ENCODE measurements around the gene P2RY14.

The P2RY14 gene

DNA sequence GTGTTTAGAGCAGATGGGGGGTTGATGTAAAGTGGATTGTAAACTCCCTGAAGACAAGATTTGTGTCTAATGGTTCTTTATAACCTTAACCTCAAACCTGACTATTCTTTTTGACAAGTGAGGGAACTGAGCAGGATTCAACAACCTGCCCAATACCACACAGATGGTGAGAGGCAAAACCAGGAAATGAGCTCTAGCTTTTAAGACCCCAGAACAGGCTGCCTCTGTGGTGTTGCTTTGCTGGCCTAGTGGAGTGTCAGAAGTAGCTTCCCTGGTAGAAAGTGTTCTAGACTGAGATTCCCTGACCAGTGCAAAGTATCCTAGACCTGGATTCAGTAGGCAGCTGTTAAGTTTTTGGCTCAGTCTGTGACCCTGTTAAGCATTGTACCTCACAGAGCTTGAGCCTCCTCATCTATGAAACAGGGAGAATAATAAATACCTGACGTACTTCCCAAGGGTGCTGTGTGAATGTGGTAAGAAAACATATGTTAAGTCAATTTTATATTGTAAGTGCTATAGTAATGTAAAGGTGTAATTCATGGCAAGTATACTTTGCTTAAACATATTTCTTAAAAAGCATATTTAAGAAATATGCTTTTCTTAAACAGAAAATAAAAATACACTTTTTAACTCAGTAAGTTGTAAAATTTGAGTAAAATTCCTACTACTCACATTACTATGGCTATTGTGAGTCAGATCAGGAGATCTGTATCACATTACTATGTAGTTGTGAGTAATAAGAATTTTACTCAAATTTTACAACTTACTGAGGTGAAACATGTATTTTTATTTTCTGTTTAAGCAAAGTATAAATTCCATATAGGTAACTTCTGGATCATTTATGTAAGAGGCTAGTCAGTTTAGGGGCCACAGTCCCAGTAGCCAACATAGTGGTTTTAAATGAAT is 29.5 kb upstream of the P2RY14 start:
- no peaks in the 10 kb centered on the region for H3K9me3 ChIP-seq (ENCODE audit: control insufficient read depth, insufficient read depth, low read length)
- H3K9ac ChIP-seq (ENCODE audit: low read depth, low read length): no peak overlapping the region
- H3K4me1 ChIP-seq (ENCODE audit: insufficient read depth, low read length): peaks cover 26% of the 10 kb centered on the region
- H3K36me3 ChIP-seq (ENCODE audit: insufficient read depth, low read length): no peaks in the 10 kb centered on the region

DNA sequence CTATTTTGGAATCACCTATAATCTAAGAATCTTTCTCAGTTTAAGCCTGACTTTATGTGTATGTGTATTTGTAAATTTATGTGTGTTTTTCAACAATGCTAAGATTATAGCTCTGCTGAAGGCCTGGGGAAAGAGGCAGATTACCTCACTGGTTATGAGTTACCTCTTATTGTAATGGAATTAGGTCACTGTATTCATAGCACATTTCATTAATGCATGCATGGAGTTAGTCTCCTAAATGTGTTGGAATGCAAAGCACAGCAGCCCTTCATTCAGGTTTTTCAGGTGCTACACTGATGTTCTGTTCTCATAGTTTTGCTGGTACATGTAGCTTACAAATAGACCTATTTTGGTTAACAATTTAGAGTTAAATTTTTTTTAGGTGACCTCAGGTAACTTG is 28.8 kb upstream of the P2RY14 start:
- Histone ChIP-seq H3K9ac (ENCODE audit: low read depth, low read length) (no peak overlapping the region), H3K9me3 (ENCODE audit: control insufficient read depth, insufficient read depth, low read length) (no peaks in the 10 kb centered on the region), H3K36me3 (ENCODE audit: insufficient read depth, low read length) (no peaks in the 10 kb centered on the region), H3K4me1 (ENCODE audit: insufficient read depth, low read length) (peaks cover 26% of the 10 kb centered on the region)

GRCh38 chr3:151306168-151306810 is 27.9 kb upstream of the P2RY14 start:
- Histone ChIP-seq H3K9ac (ENCODE audit: low read depth, low read length) (no peak overlapping the region), H3K4me1 (ENCODE audit: insufficient read depth, low read length) (peaks cover 26% of the 10 kb centered on the region)

GRCh38 chr3:151305775-151306151 is 27.4 kb upstream of the P2RY14 start:
- H3K36me3 ChIP-seq (ENCODE audit: insufficient read depth, low read length): no peaks in the 10 kb centered on the region
- H3K4me1 ChIP-seq (ENCODE audit: insufficient read depth, low read length): peaks cover 26% of the 10 kb centered on the region
- no peak overlapping the region for H3K9ac ChIP-seq (ENCODE audit: low read depth, low read length)
- no peaks in the 10 kb centered on the region for H3K9me3 ChIP-seq (ENCODE audit: control insufficient read depth, insufficient read depth, low read length)

More at GRCh38 chr3:151306168-151306810, 27.9 kb upstream of the P2RY14 start:
- H3K9me3 ChIP-seq (ENCODE audit: control insufficient read depth, insufficient read depth, low read length): no peaks in the 10 kb centered on the region
- H3K36me3 ChIP-seq (ENCODE audit: insufficient read depth, low read length): no peaks in the 10 kb centered on the region

- H3K4me1 ChIP-seq (ENCODE audit: insufficient read depth, low read length): peaks cover 26% of the 10 kb centered on the region
- no peaks in the 10 kb centered on the region for H3K9me3 ChIP-seq (ENCODE audit: control insufficient read depth, insufficient read depth, low read length)
- H3K36me3 ChIP-seq (ENCODE audit: insufficient read depth, low read length): no peaks in the 10 kb centered on the region
- H3K9ac ChIP-seq (ENCODE audit: low read depth, low read length): no peak overlapping the region
Measured at GRCh38 chr3:151305060-151305774, 26.9 kb upstream of the P2RY14 start.

- Histone ChIP-seq H3K9ac (ENCODE audit: low read depth, low read length) (no peak overlapping the region), H3K4me1 (ENCODE audit: insufficient read depth, low read length) (peaks cover 26% of the 10 kb centered on the region), H3K36me3 (ENCODE audit: insufficient read depth, low read length) (no peaks in the 10 kb centered on the region), H3K9me3 (ENCODE audit: control insufficient read depth, insufficient read depth, low read length) (no peaks in the 10 kb centered on the region)
Measured at GRCh38 chr3:151303751-151304150, 25.4 kb upstream of the P2RY14 start.

- Histone ChIP-seq H3K4me1 (ENCODE audit: insufficient read depth, low read length) (peaks cover 21% of the 10 kb centered on the region), H3K9me3 (ENCODE audit: control insufficient read depth, insufficient read depth, low read length) (no peaks in the 10 kb centered on the region), H3K9ac (ENCODE audit: low read depth, low read length) (no peak overlapping the region), H3K36me3 (ENCODE audit: insufficient read depth, low read length) (no peaks in the 10 kb centered on the region)
Measured at GRCh38 chr3:151301787-151302186, 23.4 kb upstream of the P2RY14 start.

DNA sequence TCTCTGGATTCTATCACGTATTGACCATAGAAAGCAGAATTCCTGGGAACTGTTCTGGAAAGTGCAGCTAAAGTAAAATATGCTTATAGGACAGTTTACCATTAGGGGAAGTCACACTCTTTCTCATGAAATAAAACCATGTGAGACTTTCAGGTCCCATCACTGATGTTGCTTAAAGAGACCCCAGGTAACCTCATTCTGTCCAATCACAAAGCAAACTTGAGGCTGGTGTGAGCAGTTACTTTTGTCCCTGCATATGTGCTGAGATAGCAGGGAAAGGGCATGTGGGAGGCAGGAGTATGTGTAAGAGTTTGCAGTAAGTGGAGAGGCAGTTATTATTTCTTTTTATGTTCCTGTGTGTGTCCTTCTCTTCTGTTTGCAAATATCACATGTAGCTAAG is 22.2 kb upstream of the P2RY14 start:
- no peaks in the 10 kb centered on the region for H3K36me3 ChIP-seq (ENCODE audit: insufficient read depth, low read length)
- H3K9ac ChIP-seq (ENCODE audit: low read depth, low read length): no peak overlapping the region
- H3K4me1 ChIP-seq (ENCODE audit: insufficient read depth, low read length): peaks cover 9% of the 10 kb centered on the region
- no peaks in the 10 kb centered on the region for H3K9me3 ChIP-seq (ENCODE audit: control insufficient read depth, insufficient read depth, low read length)

GRCh38 chr3:151299006-151299405 is 20.7 kb upstream of the P2RY14 start:
- no peak overlapping the region for H3K9ac ChIP-seq (ENCODE audit: low read depth, low read length)
- H3K36me3 ChIP-seq (ENCODE audit: insufficient read depth, low read length): no peaks in the 10 kb centered on the region
- H3K4me1 ChIP-seq (ENCODE audit: insufficient read depth, low read length): no peaks in the 10 kb centered on the region
- no peaks in the 10 kb centered on the region for H3K9me3 ChIP-seq (ENCODE audit: control insufficient read depth, insufficient read depth, low read length)

GRCh38 chr3:151297429-151297828 is 19.1 kb upstream of the P2RY14 start:
- H3K9ac ChIP-seq (ENCODE audit: low read depth, low read length): no peak overlapping the region
- no peaks in the 10 kb centered on the region for H3K4me1 ChIP-seq (ENCODE audit: insufficient read depth, low read length)
- H3K9me3 ChIP-seq (ENCODE audit: control insufficient read depth, insufficient read depth, low read length): no peaks in the 10 kb centered on the region
- H3K36me3 ChIP-seq (ENCODE audit: insufficient read depth, low read length): no peaks in the 10 kb centered on the region

- Histone ChIP-seq H3K4me1 (ENCODE audit: insufficient read depth, low read length) (no peaks in the 10 kb centered on the region), H3K9me3 (ENCODE audit: control insufficient read depth, insufficient read depth, low read length) (no peaks in the 10 kb centered on the region), H3K36me3 (ENCODE audit: insufficient read depth, low read length) (no peaks in the 10 kb centered on the region), H3K9ac (ENCODE audit: low read depth, low read length) (no peak overlapping the region)
Measured at GRCh38 chr3:151296226-151296625, 17.9 kb upstream of the P2RY14 start.

DNA sequence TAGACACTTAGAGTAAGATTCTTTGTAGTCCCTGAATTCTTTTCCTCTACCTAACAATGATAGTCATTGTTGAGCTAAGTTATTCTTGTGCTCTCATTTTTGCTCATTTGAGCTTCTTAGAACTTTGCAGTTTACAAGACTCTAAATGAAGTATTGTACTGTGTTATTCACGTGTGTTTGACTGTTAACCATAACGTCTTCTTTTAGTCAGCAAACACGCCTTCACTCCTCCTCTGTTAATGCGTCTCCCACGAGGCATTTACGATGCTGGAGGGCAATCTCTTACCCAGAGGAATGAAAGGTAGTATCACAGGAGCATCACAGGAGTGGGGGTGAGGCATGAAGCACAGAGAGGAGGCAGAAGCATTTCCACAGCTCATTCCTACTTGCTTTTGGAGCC is 14.8 kb upstream of the P2RY14 start:
- H3K9ac ChIP-seq (ENCODE audit: low read depth, low read length): no peak overlapping the region
- H3K36me3 ChIP-seq (ENCODE audit: insufficient read depth, low read length): no peaks in the 10 kb centered on the region
- no peaks in the 10 kb centered on the region for H3K4me1 ChIP-seq (ENCODE audit: insufficient read depth, low read length)
- no peaks in the 10 kb centered on the region for H3K9me3 ChIP-seq (ENCODE audit: control insufficient read depth, insufficient read depth, low read length)

- Histone ChIP-seq H3K36me3 (ENCODE audit: insufficient read depth, low read length) (no peaks in the 10 kb centered on the region), H3K9ac (ENCODE audit: low read depth, low read length) (no peak overlapping the region), H3K9me3 (ENCODE audit: control insufficient read depth, insufficient read depth, low read length) (no peaks in the 10 kb centered on the region), H3K4me1 (ENCODE audit: insufficient read depth, low read length) (no peaks in the 10 kb centered on the region)
Measured at GRCh38 chr3:151290673-151291072, 12.3 kb upstream of the P2RY14 start.

GRCh38 chr3:151289445-151289844 is 11.1 kb upstream of the P2RY14 start:
- no peak overlapping the region for H3K9ac ChIP-seq (ENCODE audit: low read depth, low read length)
- no peaks in the 10 kb centered on the region for H3K36me3 ChIP-seq (ENCODE audit: insufficient read depth, low read length)
- H3K9me3 ChIP-seq (ENCODE audit: control insufficient read depth, insufficient read depth, low read length): no peaks in the 10 kb centered on the region
- H3K4me1 ChIP-seq (ENCODE audit: insufficient read depth, low read length): no peaks in the 10 kb centered on the region

Measured in ES-I3 (cell line).